Panc1 (cell line): ENCODE data around the gene SLC46A2. TPM values are rescaled to one million over a fixed set of nuclear protein-coding genes. Genes with fewer than 3 reads are reported as not detected.

Experiments used
- ATAC-seq: fragments of 200-7000 bp; cut with Tn5 transposase; 2 replicates; pipeline ENCODE4 v1.9.1; 2020; ENCODE audit warnings: mild to moderate bottlenecking, moderate library complexity
- BruUV-seq: library from RNA; stranded (reverse); fragments of 400-500 nt; replicated peaks from 2 replicates; lab custom pipeline; 2021; lab: Mats Ljungman, UMichigan
- CTCF ChIA-PET: fragments of 300-600 bp; sonication (Branson Sonifier 250); formaldehyde crosslinking; loops from one replicate; lab custom pipeline; 2022; ENCODE audit warnings: antibody characterized with exemption; lab: Charles Lee
- POLR2A ChIA-PET: fragments of 300-600 bp; sonication (Branson Sonifier 250); formaldehyde crosslinking; loops from one replicate; lab custom pipeline; 2022; ENCODE audit warnings: antibody characterized with exemption; lab: Charles Lee
- DNase-seq: peaks from one replicate; pipeline ENCODE4 v3.0.0-alpha.2; 2010; ENCODE audit warnings: low read depth, low spot score
- H3K27ac ChIP-seq: 2 replicates; pipeline ENCODE4 v1.5.1; 2011; ENCODE audit warnings: mild to moderate bottlenecking, low read length, inconsistent platforms
- H3K27me3 ChIP-seq: fragments of 200-500 bp; sonication (Bioruptor generic); 2 replicates; pipeline ENCODE4 v1.6.0; 2014; ENCODE audit warnings: low read length, inconsistent platforms; ENCODE audit not compliant: control insufficient read depth, insufficient read depth
- H3K36me3 ChIP-seq: fragments of 200-500 bp; sonication (Bioruptor generic); 2 replicates; pipeline ENCODE4 v1.5.1; 2014; ENCODE audit warnings: inconsistent platforms, mild to moderate bottlenecking, low read length, moderate library complexity; ENCODE audit not compliant: control insufficient read depth, insufficient read depth
- H3K4me1 ChIP-seq: 2 replicates; pipeline ENCODE4 v1.5.1; 2011; ENCODE audit warnings: inconsistent platforms, mild to moderate bottlenecking, low read length, moderate library complexity; ENCODE audit not compliant: control insufficient read depth, insufficient read depth
- H3K4me3 ChIP-seq, 2 experiments: 2 replicates each; pipeline ENCODE4 v1.5.1; 2011 to 2012; ENCODE audit warnings: low read depth in 2 of 2, low read length in 2 of 2, mild to moderate bottlenecking in 2 of 2, inconsistent platforms in 1 of 2, moderate library complexity in 1 of 2
- H3K9me3 ChIP-seq: fragments of 200-500 bp; sonication (Bioruptor generic); 2 replicates; pipeline ENCODE4 v1.5.1; 2014; ENCODE audit warnings: low read depth, mild to moderate bottlenecking, inconsistent platforms, low read length, moderate library complexity; ENCODE audit not compliant: control insufficient read depth, insufficient read depth
- CTCF ChIP-seq: fragments of 450-650 bp; IDR thresholded peaks from 2 replicates; pipeline ENCODE4 v1.5.1; 2017; ENCODE audit warnings: mild to moderate bottlenecking
- POLR2AphosphoS5 ChIP-seq: IDR thresholded peaks from 2 replicates; pipeline ENCODE4 v1.6.1; 2012; ENCODE audit warnings: mild to moderate bottlenecking, low read depth, low read length, moderate library complexity
- REST ChIP-seq, 2 experiments: IDR thresholded peaks; 2 replicates each; pipeline ENCODE4 v1.6.1; 2011 to 2012; ENCODE audit warnings: low read depth in 2 of 2, control low read depth in 1 of 2, low read length in 1 of 2, mild to moderate bottlenecking in 1 of 2, moderate library complexity in 1 of 2; ENCODE audit not compliant: insufficient read depth in 1 of 2
- SIN3A ChIP-seq: IDR thresholded peaks from 2 replicates; pipeline ENCODE4 v1.6.1; 2012; ENCODE audit warnings: low read depth, mild to moderate bottlenecking, low read length, moderate library complexity, borderline replicate concordance; ENCODE audit not compliant: insufficient read depth
- TCF7L2 ChIP-seq: IDR thresholded peaks from 2 replicates; pipeline ENCODE4 v1.6.1; 2011; ENCODE audit warnings: mild to moderate bottlenecking, low read depth, low read length, inconsistent platforms
- in situ Hi-C: cut with HindIII; loops from 2 replicates; pipeline ENCODE4 v1.10.0; 2016; ENCODE audit warnings: low sequenced_read_pairs, low pct_unique_long_range_greater_than_20kb
- intact Hi-C: fragments of 100-400 bp; cut with micrococcal nuclease; formaldehyde crosslinking; loops from one replicate; pipeline ENCODE4 v1.10.0; 2022; ENCODE audit not compliant: unreplicated experiment
- total RNA-seq: library from RNA; stranded (reverse); gene quantifications from one replicate; pipeline ENCODE4 v1.2.1, GENCODE V29; 2021; ENCODE audit not compliant: unreplicated experiment

SLC46A2 gene
- total RNA-seq, 1 experiment from 2014 or later = not detected

- ChIA-PET POLR2A (no interaction called here), CTCF (no interaction called here)
- Histone ChIP-seq H3K36me3 (no peaks in the 10 kb centered on the region), H3K27me3 (no peaks in the 10 kb centered on the region), H3K4me3 (no peak overlapping the region), H3K27ac (no peak overlapping the region), H3K4me1 (no peaks in the 10 kb centered on the region), H3K9me3 (no peaks in the 10 kb centered on the region)
- DNase-seq = no peak
- ATAC-seq = no peak
- TF ChIP-seq SIN3A (no peak), CTCF (no peak), TCF7L2 (no peak), REST (IDR thresholded peaks at IDR 0.05; ENCODE audit: insufficient read depth in 1 of 2, low read depth in 2 of 2, low read length in 1 of 2) (no peak), POLR2AphosphoS5 (no peak)
- intact Hi-C loops (no loop called here), in situ Hi-C loops (no loop called here)
- BruUV-seq = no TSS peak
Observed at GRCh38 chr9:112854657-112855056, 36.0 kb downstream of the SLC46A2 start.

GRCh38 chr9:112853882-112854585 is 36.6 kb downstream of the SLC46A2 start:
- no peaks in the 10 kb centered on the region for H3K27me3 ChIP-seq
- H3K4me1 ChIP-seq = no peaks in the 10 kb centered on the region
- CTCF ChIA-PET = no interaction called here
- no peak for ATAC-seq
- no peak for TF ChIP-seq POLR2AphosphoS5
- TF ChIP-seq REST (IDR thresholded peaks at IDR 0.05; ENCODE audit: insufficient read depth in 1 of 2, low read depth in 2 of 2, low read length in 1 of 2) = no peak
- TF ChIP-seq CTCF = no peak
- no peak for TF ChIP-seq SIN3A
- no peak for TF ChIP-seq TCF7L2
- no peak overlapping the region for H3K27ac ChIP-seq
- no peak for DNase-seq
- POLR2A ChIA-PET = no interaction called here
- H3K4me3 ChIP-seq = no peak overlapping the region
- no peaks in the 10 kb centered on the region for H3K9me3 ChIP-seq
- in situ Hi-C loops = no loop called here
- no TSS peak for BruUV-seq
- intact Hi-C loops = no loop called here
- no peaks in the 10 kb centered on the region for H3K36me3 ChIP-seq
